Non-pigmented ciliary epithelial cell (primary cell): ENCODE data around the gene RARA.

Experiments used
- DNase-seq: peaks from one replicate; pipeline ENCODE4 v3.0.0-alpha.2; 2010; ENCODE audit warnings: low read depth

Gene RARA

DNA sequence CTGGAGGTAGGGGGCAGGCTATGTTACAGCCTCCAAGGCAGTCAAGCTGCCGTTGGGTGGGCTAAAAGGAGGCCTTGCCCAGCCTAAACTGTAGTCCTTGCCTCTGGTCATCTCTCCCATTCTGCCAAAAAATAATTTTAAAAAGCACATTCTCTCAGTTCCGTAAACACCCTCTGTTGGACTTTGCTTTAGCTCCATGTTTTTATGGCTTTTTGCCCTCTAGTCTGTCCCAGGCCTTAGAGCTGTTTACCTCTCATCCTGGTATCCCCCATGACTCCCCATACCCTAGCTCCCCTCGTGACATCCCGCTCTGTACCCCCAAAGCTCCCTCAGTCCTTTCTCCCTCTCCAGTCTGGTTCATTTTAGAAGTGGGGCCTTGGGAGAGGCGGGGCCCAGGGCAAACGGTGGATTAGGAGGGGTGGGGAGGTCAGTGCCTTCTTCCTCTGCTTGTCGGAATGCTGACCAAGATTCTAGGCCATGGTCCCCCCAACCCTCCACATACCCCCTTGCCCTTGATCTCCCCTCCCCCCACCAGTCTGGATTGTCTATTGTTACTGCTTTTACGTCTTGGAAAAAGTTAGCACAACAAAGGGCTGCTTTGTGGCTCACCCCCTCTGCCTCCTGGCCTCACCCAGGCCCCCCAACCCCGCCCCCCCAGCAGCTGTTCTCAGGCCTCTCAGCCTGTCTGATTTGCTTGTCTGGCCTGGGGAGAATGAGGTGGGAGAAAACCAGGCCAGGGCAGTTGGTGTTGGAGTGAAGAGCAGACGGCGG is 37.2 kb downstream of the RARA start:
- DNase-seq = no peak

DNA sequence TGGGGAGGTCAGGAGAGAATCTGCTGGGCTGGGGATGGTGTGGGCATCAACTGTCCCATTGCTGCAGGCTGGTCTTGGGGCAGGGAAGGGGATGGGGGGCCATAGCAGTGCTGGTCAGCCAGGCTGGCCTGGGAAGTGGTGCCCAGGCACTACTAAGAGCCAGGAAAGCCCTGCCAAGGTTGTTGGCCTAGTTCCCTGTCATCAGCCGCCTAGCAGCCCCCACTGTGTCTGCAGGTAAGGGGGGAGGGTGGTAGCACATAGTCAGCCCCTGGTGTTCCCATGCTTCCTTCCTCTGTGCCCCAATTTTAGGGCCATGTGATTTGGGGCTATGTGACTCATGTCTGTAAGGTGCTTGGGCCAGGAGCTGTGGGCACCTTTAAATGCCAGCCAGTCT is 37.8 kb downstream of the RARA start:
- DNase-seq = no peak

DNA sequence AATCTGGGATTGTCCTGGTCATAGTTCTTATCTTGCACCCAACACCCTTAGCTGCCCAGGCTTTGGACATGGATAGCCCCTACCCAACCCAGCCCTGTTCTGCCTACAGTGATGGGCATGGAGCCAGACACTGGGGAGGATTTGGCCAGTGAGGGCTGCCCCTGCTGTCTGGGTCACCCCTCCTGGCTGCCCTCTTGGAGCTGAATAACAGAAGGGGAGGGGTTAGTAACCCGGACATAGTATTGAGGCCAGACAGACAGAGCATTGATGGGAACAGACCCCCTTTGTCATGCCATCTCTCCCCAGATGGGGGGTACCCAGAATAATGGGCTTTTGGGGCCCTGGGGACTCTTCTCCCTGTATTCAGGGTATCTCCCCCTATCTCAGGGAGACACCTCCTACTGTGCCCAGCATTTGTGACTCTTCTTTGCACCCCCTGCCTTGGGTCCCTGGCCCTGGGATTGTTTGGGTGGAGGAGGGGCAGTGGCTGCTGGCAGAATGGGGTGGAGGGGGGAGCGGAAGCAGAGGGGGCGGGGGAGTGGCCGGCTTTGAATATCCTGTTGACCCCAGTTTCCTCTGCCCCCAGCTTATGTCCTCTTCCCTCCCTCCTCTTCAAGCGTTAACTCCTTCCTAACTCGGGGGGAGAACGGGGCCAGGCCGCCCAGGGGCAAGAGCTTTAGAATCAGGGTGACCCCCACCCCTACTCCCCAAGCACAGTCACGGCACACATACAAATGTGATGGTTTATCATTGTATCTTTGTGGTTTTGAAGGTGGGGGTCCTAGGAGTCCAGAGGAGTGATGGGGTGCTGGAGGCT is 38.5 kb downstream of the RARA start:
- DNase-seq = no peak

DNA sequence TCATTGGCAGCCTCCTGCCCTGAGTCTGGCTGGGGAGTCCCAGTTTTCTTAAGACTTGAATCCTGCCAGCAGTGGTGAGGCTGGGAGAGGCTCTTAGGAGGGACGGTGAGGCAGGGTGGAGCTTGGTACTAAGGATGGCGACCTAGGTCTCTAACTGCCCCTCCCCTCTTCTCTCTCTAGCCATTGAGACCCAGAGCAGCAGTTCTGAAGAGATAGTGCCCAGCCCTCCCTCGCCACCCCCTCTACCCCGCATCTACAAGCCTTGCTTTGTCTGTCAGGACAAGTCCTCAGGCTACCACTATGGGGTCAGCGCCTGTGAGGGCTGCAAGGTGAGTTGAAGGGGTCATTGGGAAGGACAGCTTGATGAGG is 39.1 kb downstream of the RARA start:
- no peak for DNase-seq

DNA sequence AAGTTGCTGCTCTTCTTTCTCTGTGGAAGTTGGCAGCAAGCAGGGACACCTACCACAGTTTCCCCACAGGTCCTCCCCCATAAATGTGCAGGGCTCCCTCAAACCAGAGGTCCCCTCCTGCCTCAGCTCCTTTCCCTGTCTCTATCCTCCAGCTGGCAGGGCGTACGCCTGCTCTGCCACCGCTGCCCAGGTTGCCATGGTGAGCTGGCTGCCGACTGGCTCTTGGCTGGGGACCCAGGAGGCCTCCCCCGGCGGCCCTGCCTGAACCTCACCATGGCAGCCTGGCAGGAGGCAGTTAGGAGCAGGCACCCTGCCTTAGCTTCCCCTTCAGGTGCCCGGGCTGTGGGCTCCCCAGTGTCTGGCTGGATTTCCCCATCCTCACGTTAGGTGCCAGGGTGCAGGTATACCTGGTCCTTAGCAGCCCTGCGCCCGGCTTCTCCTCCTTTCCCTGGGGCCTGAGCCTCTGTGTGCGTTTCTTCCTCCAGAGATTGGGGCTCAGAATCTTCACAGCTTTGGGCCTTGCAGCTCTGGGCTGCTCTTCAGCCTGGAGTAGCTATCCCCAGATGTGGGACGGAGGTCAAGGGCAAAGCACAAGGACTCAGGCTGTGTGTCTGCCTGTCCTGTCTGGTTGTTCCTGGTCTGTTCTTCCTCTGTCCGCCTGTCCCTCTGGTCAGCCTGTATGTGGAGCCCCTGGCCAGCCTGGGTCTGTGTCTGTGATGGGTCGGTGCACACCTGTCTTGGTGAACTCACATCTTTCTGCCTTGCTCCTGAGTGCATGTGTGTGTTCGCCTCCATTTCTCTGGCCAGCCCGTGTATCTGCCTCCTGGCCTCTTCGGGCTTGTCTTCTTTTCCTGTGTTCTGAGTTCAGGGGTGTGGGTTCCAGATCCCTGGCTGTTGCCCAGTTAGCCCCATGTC is 39.8 kb downstream of the RARA start:
- DNase-seq = no peak

DNA sequence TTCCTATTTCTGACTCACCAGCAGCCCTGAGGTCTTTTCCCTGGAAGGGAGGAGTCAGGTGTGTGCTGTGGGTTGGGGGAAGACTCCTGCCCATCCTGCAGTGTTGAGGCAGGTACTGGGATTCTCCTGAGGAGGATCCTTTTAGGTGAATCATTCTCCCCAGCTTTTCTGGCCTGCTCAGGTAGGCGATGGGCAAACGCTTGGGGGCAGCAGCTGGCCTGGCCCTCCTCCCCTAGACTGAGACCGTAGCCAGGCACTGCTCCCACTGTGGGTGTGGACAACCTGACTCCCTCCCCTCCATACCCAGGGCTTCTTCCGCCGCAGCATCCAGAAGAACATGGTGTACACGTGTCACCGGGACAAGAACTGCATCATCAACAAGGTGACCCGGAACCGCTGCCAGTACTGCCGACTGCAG is 40.5 kb downstream of the RARA start:
- no peak for DNase-seq

DNA sequence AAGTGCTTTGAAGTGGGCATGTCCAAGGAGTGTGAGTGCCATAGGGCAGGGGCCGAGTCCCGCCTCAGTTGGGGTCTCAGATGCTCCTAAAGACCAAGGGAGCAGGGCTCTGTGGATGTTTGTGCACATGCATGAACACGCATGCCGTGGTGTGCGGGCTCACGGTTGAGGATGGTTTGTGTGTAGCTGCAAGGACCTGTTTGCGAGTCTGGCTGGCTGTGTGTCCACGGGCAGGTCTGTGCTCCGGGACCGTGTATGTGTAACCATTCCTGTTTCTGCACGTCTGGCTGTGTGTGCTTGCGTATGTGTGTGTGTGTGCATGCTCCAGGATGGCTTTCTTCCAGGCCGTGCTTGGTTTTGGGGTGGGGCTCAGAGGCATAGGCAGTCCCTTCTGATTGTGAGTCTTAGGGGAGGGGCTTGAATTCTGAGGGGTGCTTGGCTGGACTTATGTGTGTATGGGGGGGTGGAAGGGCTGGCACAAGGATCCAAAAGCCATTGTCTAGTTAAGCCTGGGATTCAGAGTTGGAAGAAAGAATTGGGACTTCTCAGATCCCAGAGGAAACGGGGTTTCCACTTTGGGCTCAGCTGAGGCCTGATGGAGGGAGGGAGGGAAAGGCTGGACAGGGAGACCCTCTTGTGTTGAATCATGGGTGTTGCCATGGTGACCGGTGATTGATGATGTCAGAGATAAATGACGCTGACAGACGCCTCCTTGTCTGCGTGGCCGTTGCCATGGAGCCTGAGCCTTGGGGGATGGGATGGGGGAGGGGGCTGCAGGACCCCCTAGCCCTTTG is 41.1 kb downstream of the RARA start:
- no peak for DNase-seq

DNA sequence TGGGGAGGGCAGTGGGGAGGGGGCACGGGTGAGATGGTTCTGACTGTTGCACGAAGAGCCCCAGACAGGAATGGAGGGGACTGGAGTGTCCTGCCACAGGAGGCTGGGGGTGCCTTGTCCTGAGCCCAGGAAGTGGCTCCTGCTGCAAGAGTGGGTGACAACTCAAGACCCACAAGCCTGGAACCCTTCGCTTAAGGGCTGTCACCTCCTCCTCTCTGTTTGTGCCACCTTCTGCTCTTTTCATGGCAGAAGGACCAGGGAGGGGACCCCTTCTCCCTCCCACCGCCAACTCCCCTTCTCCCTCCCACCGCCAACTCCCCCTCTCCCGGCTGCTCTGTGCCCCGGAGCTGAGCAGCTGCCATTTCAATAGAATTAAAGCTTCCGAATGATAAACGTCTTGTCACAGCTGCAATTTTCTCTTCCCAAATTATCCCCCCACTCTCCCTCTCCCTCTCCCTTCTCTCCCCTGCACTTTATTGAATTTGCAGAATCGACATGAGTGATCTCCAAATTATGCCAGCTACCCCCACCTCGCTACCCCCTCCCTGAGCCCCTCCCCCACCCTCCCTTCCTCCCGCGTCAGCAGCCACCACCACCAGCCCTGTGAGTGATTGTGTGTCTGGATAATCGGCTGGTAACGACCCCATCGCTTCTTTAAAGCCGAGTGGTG is 41.8 kb downstream of the RARA start:
- no peak for DNase-seq

DNA sequence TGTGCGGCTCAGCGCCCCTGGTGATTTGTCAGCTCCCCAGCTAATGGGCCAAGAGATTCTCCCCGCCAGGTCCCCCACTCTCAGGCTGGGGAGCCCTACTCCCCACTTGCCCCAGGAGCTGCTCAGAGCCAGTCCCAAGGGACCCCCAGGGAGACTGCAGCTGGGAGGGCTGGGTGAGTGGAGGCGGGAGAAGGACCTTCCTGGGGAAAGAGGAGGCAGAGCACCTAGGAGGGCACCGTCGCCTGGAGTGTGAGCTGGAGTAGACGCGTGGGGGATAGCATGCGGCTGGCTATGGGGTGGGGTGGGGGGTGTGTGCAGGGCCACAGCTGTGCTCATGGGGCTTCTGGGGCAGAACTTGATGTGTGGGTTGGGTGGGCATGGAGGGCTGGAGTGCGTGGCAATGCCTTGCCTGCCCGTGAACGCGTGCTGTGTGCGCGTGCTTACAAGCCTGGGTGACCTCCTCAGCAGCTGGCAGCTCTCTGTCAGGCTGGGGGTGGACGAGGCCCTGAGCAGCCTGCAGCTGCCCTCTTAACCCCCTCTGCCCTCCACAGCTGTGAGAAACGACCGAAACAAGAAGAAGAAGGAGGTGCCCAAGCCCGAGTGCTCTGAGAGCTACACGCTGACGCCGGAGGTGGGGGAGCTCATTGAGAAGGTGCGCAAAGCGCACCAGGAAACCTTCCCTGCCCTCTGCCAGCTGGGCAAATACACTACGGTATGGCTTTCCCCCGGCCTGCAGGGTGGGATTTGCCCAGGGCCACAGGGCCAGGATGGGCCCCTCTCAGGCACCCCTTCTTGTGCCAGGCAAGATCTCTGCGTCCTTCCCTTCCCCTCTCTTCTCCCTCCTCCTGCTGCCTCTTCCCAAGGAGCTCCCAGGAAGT is 42.6 kb downstream of the RARA start:
- DNase-seq = no peak

DNA sequence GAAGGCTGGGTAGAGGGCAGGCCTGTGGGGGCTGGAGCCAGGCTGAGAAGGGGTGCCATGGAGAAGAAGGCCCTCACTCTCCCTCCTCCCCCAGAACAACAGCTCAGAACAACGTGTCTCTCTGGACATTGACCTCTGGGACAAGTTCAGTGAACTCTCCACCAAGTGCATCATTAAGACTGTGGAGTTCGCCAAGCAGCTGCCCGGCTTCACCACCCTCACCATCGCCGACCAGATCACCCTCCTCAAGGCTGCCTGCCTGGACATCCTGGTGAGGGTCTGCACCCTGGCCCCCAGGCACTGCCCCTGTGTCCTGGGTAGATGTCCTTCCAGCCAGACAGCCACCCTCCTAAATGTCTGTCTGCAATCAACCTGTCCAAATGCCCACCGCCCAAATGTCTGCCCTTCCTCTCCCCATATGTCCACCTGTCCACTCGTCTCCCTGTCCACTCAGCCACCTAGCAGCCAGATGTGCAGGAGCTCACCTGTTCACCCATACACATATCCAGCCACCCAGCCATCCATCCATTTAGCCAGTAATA is 43.3 kb downstream of the RARA start:
- no peak for DNase-seq

DNA sequence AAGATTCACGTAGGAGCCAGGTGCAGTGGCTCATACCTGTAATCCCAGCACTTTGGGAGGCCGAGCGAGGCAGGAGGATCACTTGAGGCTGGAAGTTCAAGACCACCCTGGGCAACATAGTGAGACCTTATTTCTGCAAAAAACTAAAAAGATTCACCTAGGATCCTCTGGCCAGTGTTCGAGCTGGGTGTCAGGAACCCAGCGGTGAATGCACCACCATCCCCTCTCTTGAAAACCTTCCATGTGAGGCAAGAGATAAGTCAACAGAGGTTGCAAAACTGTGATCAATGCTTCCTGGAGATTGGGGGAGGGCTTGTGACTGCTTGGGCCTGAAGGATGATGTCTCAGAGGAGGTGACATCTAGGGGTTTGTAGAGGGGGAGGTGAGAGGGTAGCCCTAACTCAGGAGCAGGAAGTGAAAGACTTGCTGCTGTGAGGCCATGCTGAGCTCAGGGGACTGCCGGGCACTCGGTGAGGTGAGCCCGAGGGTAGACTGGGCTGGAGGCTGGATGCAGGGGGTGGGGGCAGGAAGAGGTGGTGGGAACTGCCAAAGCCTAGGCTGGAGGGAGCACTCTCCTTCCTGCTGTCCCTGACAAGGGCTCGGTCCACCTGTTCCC is 43.9 kb downstream of the RARA start:
- DNase-seq = no peak

DNA sequence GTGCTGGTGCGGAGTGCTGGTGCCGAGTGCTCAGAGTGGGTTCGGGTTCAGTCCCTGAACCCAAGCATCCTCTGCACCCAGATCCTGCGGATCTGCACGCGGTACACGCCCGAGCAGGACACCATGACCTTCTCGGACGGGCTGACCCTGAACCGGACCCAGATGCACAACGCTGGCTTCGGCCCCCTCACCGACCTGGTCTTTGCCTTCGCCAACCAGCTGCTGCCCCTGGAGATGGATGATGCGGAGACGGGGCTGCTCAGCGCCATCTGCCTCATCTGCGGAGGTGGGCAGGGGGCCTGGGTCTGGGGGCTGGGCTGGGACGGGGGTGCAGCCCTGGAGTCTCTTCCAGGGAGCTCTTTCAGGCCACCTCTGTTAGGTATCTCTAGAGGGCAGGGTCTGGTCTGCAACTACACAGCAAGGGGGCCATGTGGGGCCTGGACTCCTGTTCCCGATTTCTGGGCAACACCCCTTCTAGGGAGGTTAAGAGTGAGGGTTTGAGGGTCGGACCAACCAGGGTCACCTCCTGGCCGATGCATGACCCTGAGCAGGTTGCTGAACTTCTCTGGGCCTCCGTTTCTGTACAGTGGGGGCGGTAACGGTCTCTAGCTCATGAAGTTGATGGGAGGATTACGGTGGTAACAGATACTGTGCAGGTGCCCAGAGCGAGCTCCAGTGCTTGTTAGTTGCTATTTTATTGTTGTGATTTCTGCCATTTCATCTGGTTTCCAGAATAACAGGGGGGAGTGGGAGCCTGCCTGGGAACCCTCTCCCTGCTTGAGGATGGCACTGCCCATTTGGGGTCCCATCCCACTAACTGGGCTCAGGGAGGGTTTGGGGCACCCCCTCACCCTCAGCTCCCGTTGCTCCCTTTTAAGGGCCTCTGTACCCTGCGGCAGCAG is 45.5 kb downstream of the RARA start:
- no peak for DNase-seq

DNA sequence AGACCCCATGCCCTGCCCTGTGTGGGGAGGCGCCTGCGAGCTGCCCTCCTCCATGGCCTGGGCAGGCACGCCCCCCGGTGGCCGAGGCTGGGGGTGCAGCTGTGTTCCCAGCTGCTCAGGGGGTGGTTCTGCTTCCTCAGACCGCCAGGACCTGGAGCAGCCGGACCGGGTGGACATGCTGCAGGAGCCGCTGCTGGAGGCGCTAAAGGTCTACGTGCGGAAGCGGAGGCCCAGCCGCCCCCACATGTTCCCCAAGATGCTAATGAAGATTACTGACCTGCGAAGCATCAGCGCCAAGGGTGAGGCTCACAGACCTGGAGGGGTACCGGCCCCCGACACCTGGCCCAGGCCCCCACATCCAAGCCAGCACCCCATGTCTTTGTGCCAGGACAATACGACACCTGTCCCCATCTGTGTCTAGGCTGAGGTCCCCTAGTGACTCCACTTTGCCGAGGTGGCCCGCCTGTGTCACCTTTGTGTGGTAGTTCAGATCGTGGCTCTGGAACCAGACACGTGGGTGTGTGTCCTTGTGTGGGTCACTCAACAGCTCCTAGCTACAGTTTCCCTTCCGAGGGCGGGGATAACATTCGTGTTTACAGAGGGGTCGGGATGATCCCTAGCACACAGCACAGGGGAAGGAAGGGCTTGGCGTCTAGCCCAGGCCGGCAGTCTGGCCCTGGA is 46.3 kb downstream of the RARA start:
- DNase-seq = no peak

DNA sequence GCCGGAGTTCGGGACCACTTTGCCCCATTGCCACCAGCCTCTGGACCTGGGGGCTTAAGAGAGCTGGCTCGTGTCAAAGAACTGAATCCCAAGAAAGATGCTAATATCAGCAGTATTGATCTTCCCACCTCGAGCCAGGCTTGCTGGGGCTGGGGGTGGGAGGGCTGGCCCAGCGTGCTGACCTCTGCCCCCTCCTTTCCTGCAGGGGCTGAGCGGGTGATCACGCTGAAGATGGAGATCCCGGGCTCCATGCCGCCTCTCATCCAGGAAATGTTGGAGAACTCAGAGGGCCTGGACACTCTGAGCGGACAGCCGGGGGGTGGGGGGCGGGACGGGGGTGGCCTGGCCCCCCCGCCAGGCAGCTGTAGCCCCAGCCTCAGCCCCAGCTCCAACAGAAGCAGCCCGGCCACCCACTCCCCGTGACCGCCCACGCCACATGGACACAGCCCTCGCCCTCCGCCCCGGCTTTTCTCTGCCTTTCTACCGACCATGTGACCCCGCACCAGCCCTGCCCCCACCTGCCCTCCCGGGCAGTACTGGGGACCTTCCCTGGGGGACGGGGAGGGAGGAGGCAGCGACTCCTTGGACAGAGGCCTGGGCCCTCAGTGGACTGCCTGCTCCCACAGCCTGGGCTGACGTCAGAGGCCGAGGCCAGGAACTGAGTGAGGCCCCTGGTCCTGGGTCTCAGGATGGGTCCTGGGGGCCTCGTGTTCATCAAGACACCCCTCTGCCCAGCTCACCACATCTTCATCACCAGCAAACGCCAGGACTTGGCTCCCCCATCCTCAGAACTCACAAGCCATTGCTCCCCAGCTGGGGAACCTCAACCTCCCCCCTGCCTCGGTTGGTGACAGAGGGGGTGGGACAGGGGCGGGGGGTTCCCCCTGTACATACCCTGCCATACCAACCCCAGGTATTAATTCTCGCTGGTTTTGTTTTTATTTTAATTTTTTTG is 47.1 kb downstream of the RARA start:
- DNase-seq = no peak

DNA sequence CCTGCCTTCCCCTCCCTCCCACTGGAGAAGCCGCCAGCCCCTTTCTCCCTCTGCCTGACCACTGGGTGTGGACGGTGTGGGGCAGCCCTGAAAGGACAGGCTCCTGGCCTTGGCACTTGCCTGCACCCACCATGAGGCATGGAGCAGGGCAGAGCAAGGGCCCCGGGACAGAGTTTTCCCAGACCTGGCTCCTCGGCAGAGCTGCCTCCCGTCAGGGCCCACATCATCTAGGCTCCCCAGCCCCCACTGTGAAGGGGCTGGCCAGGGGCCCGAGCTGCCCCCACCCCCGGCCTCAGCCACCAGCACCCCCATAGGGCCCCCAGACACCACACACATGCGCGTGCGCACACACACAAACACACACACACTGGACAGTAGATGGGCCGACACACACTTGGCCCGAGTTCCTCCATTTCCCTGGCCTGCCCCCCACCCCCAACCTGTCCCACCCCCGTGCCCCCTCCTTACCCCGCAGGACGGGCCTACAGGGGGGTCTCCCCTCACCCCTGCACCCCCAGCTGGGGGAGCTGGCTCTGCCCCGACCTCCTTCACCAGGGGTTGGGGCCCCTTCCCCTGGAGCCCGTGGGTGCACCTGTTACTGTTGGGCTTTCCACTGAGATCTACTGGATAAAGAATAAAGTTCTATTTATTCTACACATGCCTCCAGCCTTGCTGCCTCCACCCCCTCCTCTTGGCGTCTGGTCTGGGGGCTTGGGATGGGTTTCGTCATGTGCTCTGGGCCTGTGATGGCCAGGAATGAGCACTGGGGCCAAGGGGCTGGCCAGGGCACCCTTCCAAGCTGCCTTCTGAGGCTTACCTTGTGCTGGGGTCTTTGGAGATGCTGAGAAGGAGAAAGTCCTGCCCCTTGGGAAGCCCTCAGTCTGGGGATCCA is 48.3 kb downstream of the RARA start:
- no peak for DNase-seq
